AG09309 (cell line): ENCODE results near the gene APOOL.

Experiments
- DNase-seq: peaks from one replicate; pipeline ENCODE4 v3.0.0-alpha.2; 2010; ENCODE audit warnings: low read depth
- H3K4me3 ChIP-seq: 2 replicates; pipeline ENCODE4 v1.5.1; 2011; ENCODE audit warnings: mild to moderate bottlenecking, low read depth, low read length, moderate library complexity; ENCODE audit not compliant: control insufficient read depth
- CTCF ChIP-seq: IDR thresholded peaks from 2 replicates; pipeline ENCODE4 v1.5.1; 2011; ENCODE audit warnings: mild to moderate bottlenecking, low read depth, low read length, inconsistent platforms; ENCODE audit not compliant: insufficient read depth, control insufficient read depth; ENCODE audit errors: missing control alignments

APOOL gene

GRCh38 chrX:85029043-85029442, 25.4 kb downstream of the APOOL start:
- no peak overlapping the region for H3K4me3 ChIP-seq
- no peak for DNase-seq
- no peak for TF ChIP-seq CTCF

GRCh38 chrX:85031505-85031904, 27.8 kb downstream of the APOOL start:
- TF ChIP-seq CTCF: no peak
- DNase-seq: no peak
- no peak overlapping the region for H3K4me3 ChIP-seq

GRCh38 chrX:85037114-85037513, 33.4 kb downstream of the APOOL start:
- TF ChIP-seq CTCF: no peak
- no peak for DNase-seq
- no peak overlapping the region for H3K4me3 ChIP-seq

GRCh38 chrX:85051627-85052026, 48.0 kb downstream of the APOOL start:
- no peak for TF ChIP-seq CTCF
- H3K4me3 ChIP-seq: no peak overlapping the region
- no peak for DNase-seq

- DNase-seq: no peak
- no peak for TF ChIP-seq CTCF
- H3K4me3 ChIP-seq: no peak overlapping the region
Observed at GRCh38 chrX:85052205-85052604, 48.5 kb downstream of the APOOL start.

- TF ChIP-seq CTCF: peak; percentile 27
- H3K4me3 ChIP-seq: no peak overlapping the region
- DNase-seq: peak; percentile 41
Observed at GRCh38 chrX:85052636-85053343, 49.1 kb downstream of the APOOL start.
